ENCODE results near the gene MAP1LC3B.
"Not testable (repeated sequence)": the region's sequence is repeated elsewhere in the genome, so short reads cannot be mapped to it uniquely, and the experiment has no call there.

Gene MAP1LC3B

GRCh38 chr16:87361916-87362619 lies 30.1 kb upstream of the MAP1LC3B start:
- no peak for DNase-seq

GRCh38 chr16:87362828-87363559 lies 29.1 kb upstream of the MAP1LC3B start:
- not testable (repeated sequence) for DNase-seq

- no peak for DNase-seq
These were observed 28.2 kb upstream of the MAP1LC3B start for GRCh38 chr16:87363771-87364455.

- no peak for DNase-seq
These were observed 27.0 kb upstream of the MAP1LC3B start for GRCh38 chr16:87365021-87365713.

GRCh38 chr16:87366288-87366687 lies 25.8 kb upstream of the MAP1LC3B start:
- DNase-seq, result no peak

- no peak for DNase-seq
These were observed 25.2 kb upstream of the MAP1LC3B start for GRCh38 chr16:87366930-87367329.

GRCh38 chr16:87367529-87367928 lies 24.6 kb upstream of the MAP1LC3B start:
- DNase-seq, result no peak

- DNase-seq, result no peak
These were observed 23.9 kb upstream of the MAP1LC3B start for GRCh38 chr16:87368029-87368770.

- DNase-seq, result no peak
These were observed 22.9 kb upstream of the MAP1LC3B start for GRCh38 chr16:87369117-87369765.

- DNase-seq, result no peak
These were observed 22.1 kb upstream of the MAP1LC3B start for GRCh38 chr16:87369796-87370719.

GRCh38 chr16:87371261-87371866 lies 20.8 kb upstream of the MAP1LC3B start:
- no peak for DNase-seq

- DNase-seq, result no peak
These were observed 19.8 kb upstream of the MAP1LC3B start for GRCh38 chr16:87372305-87372704.

- no peak for DNase-seq
These were observed 17.8 kb upstream of the MAP1LC3B start for GRCh38 chr16:87374313-87374712.

GRCh38 chr16:87375426-87376135 lies 16.6 kb upstream of the MAP1LC3B start:
- DNase-seq, result no peak

- DNase-seq, result no peak
These were observed 15.5 kb upstream of the MAP1LC3B start for GRCh38 chr16:87376660-87377059.

- DNase-seq, result not testable (repeated sequence)
These were observed 12.8 kb upstream of the MAP1LC3B start for GRCh38 chr16:87379312-87379752.

- no peak for DNase-seq
These were observed 11.7 kb upstream of the MAP1LC3B start for GRCh38 chr16:87380403-87380802.

GRCh38 chr16:87380881-87381280 lies 11.3 kb upstream of the MAP1LC3B start:
- no peak for DNase-seq

- no peak for DNase-seq
These were observed 9.9 kb upstream of the MAP1LC3B start for GRCh38 chr16:87382023-87382785.

All from fibroblast of upper back skin (primary cell).